Uterus (tissue), 4 donors: Measurements from ENCODE around the gene CFAP43. TPM values are rescaled to one million over a fixed set of nuclear protein-coding genes. Genes with fewer than 3 reads are reported as not detected.
"Not testable (repeated sequence)": the region's sequence is repeated elsewhere in the genome, so short reads cannot be mapped to it uniquely, and the experiment has no call there.

Experiments used
- DNase-seq, 2 donors: peaks; one replicate each; pipeline ENCODE4 v3.0.0-alpha.2; 2019 to 2020
- H3K27ac ChIP-seq, 2 donors: fragments of 200-600 bp; sonication (generic); 1 replicate in 1 of 2; 2 replicates in 1 of 2; pipeline ENCODE4 v1.5.1; 2016 to 2018
- H3K27me3 ChIP-seq, 2 donors: fragments of 200-600 bp; sonication (generic); one replicate each; pipeline ENCODE4 v1.5.1; 2018 to 2019; ENCODE audit warnings: control low read depth in 1 of 2
- H3K36me3 ChIP-seq, 2 donors: fragments of 200-600 bp; sonication (generic); one replicate each; pipeline ENCODE4 v1.5.1; 2019; ENCODE audit warnings: control low read depth in 1 of 2
- H3K4me1 ChIP-seq, 2 donors: fragments of 200-600 bp; sonication (generic); one replicate each; pipeline ENCODE4 v1.5.1; 2018 to 2019; ENCODE audit warnings: control low read depth in 1 of 2
- H3K4me3 ChIP-seq, 2 donors: fragments of 200-600 bp; sonication (generic); 1 replicate in 1 of 2; 2 replicates in 1 of 2; pipeline ENCODE4 v1.5.1; 2018 to 2019; ENCODE audit warnings: mild to moderate bottlenecking in 1 of 2
- H3K9me3 ChIP-seq, 2 donors: fragments of 200-600 bp; sonication (generic); one replicate each; pipeline ENCODE4 v1.5.1; 2019; ENCODE audit warnings: control low read depth in 1 of 2
- CTCF ChIP-seq, 4 experiments: fragments of 200-600 bp in 2 of 4; fragments of 450-650 bp in 2 of 4; sonication (generic) in 2 of 4; IDR thresholded peaks; one replicate each; pipeline ENCODE4 v1.5.1; 2016 to 2019; ENCODE audit warnings: antibody characterized with exemption in 4 of 4, mild to moderate bottlenecking in 2 of 4, moderate library complexity in 1 of 4
- POLR2A ChIP-seq, 2 donors: fragments of 450-650 bp; IDR thresholded peaks; one replicate each; pipeline ENCODE4 v1.6.1; 2016; ENCODE audit warnings: antibody characterized with exemption in 2 of 2, mild to moderate bottlenecking in 1 of 2, moderate library complexity in 1 of 2
- intact Hi-C: fragments of 100-400 bp; cut with DNase I; formaldehyde crosslinking; loops from one replicate; pipeline ENCODE4 v1.15.1; 2023; ENCODE audit warnings: low total_unique reads
- total RNA-seq, 4 donors: library from RNA; depleted of rRNA in 3 of 4; stranded (reverse); fragments of >200 nt in 3 of 4; gene quantifications; one replicate each; pipeline versions ENCODE4 v1.1.0 to v1.2.4, GENCODE V29; 2014 to 2023
- donor health status: DM: yes; HTN: yes; CAD: no.

CFAP43 gene
- total RNA-seq, 4 donors from 2014 or later: 3.1 to 23.8 (median 3.8) TPM

DNA sequence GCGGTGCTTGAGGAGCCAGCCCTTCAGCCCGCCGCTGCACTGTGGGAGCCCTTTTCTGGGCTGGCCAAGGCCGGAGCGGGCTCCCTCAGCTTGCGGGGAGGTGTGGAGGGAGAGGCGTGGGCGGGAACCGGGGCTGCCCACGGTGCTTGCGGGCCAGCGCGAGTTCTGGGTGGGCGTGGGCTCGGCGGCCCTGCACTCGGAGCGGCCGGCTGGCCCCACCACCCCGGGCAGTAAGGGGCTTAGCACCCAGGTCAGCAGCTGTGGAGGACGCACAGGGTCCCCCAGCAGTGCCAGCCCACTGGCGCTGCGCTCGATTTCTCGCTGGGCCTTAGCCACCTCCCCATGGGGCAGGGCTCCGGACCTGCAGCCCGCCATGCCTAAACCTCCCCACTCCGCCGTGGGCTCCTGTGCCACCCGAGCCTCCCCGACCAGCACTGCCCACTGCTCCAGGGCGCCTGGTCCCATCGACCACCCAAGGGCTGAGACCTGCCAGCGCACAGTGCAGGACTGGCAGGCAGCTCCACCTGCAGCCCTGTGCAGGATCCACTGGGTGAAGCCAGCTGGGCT, 13.0 kb upstream of the CFAP43 start:
- no peaks in the 10 kb centered on the region for H3K27me3 ChIP-seq
- no peak overlapping the region for H3K27ac ChIP-seq
- H3K4me1 ChIP-seq: no peaks in the 10 kb centered on the region
- no peak for DNase-seq
- TF ChIP-seq CTCF (IDR thresholded peaks at IDR 0.05) (no peak), POLR2A (IDR thresholded peaks at IDR 0.05) (no peak)
- no peak overlapping the region for H3K4me3 ChIP-seq
- intact Hi-C loops: no loop called here
- no peaks in the 10 kb centered on the region for H3K36me3 ChIP-seq
- no peaks in the 10 kb centered on the region for H3K9me3 ChIP-seq

DNA sequence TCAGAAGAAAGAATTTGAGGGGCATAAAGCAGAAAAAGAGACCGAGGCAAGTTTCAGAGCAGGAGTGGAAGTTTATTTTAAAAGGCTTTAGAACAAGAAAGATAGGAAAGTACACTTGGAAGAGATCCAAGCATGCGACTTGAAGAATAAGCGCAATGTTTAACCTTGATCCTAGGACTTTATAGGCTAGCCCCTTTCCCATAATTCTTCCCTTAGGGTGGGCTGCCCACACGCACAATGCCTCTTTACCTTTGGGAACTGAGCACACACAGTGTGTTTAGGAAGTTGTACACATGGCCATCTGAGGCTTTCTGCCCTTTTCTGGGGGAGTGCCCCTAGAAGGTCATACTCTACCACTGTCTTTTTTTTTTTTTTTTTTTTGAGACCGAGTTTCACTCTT, 11.3 kb upstream of the CFAP43 start:
- intact Hi-C loops: no loop called here

DNA sequence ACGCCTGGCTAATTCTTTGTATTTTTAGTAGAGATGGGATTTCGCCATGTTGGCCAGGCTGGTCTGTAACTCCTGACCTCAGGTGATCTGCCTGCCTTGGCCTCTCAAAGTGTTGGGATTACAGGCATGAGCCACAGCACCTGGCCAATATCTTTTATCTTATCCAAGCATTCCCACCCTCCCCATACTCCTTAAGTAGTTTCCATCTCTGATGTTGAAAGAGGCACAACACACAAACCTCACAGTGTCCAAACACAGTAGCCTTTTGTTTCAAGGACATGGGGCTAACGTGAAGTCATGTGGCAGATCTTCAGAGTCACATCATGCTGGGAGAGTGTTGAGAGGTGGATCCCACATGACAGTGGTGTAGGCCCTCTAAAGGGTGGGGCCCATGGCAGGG, 10.8 kb upstream of the CFAP43 start:
- H3K27me3 ChIP-seq, DNase-seq, H3K36me3 ChIP-seq, H3K4me1 ChIP-seq, H3K4me3 ChIP-seq, H3K9me3 ChIP-seq, intact Hi-C loops, H3K27ac ChIP-seq: not testable (repeated sequence)

More for the DNA sequence above, 11.3 kb upstream of the CFAP43 start:
- Histone ChIP-seq H3K4me3 (no peak overlapping the region), H3K27ac (no peak overlapping the region), H3K4me1 (no peaks in the 10 kb centered on the region), H3K9me3 (no peaks in the 10 kb centered on the region), H3K27me3 (no peaks in the 10 kb centered on the region), H3K36me3 (no peaks in the 10 kb centered on the region)
- TF ChIP-seq CTCF (IDR thresholded peaks at IDR 0.05): no peak
- no peak for TF ChIP-seq POLR2A (IDR thresholded peaks at IDR 0.05)
- no peak for DNase-seq

- Histone ChIP-seq H3K27ac (no peak overlapping the region), H3K27me3 (no peaks in the 10 kb centered on the region), H3K4me1 (no peaks in the 10 kb centered on the region), H3K4me3 (no peak overlapping the region), H3K36me3 (no peaks in the 10 kb centered on the region), H3K9me3 (no peaks in the 10 kb centered on the region)
- TF ChIP-seq CTCF (IDR thresholded peaks at IDR 0.05) (no peak), POLR2A (IDR thresholded peaks at IDR 0.05) (no peak)
- intact Hi-C loops: no loop called here
- DNase-seq: no peak
These were observed 10.4 kb upstream of the CFAP43 start for GRCh38 chr10:104242545-104242944.

- H3K27ac ChIP-seq: no peak overlapping the region
- intact Hi-C loops: no loop called here
- no peak overlapping the region for H3K4me3 ChIP-seq
- TF ChIP-seq POLR2A (IDR thresholded peaks at IDR 0.05) (no peak), CTCF (IDR thresholded peaks at IDR 0.05) (no peak)
- no peaks in the 10 kb centered on the region for H3K9me3 ChIP-seq
- no peaks in the 10 kb centered on the region for H3K36me3 ChIP-seq
- H3K4me1 ChIP-seq: no peaks in the 10 kb centered on the region
- H3K27me3 ChIP-seq: no peaks in the 10 kb centered on the region
- no peak for DNase-seq
These were observed 7.9 kb upstream of the CFAP43 start for GRCh38 chr10:104240078-104240477.

DNA sequence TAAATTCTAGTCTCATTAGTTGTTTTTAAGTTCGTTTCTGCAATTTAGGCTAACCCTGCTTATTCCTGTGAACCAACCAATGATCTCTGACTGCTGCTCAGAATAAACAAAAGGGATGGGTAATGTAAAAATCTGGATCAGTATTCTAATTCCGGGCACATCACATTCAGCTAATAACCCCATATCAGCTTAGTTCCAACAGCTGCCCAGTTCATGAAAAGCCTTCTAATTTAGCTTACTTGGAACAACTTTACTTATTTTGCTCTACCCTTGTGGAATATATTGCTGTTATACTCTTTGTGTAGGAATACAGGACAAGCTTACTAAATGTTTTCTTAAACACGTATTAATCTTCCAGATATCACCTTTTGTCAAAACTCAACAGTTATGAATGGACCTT, 3.6 kb upstream of the CFAP43 start:
- no peak for TF ChIP-seq CTCF (IDR thresholded peaks at IDR 0.05)
- Histone ChIP-seq H3K27me3 (no peaks in the 10 kb centered on the region), H3K4me1 (no peaks in the 10 kb centered on the region), H3K9me3 (no peaks in the 10 kb centered on the region), H3K36me3 (no peaks in the 10 kb centered on the region), H3K4me3 (no peak overlapping the region), H3K27ac (no peak overlapping the region)
- DNase-seq: no peak
- intact Hi-C loops: no loop called here
